Stimulated activated CD4-positive, alpha-beta T cell treated with anti-CD3 and anti-CD28 coated beads, Interleukin-15, amount 100 ng/mL, for 48 hours (primary cell): ENCODE measurements around the gene ASB3.
"Not testable (repeated sequence)": the region's sequence is repeated elsewhere in the genome, so short reads cannot be mapped to it uniquely, and the experiment has no call there.

Experiments
- DNase-seq, 2 donors: peaks; one replicate each; pipeline ENCODE4 v3.0.0-alpha.2; 2020; ENCODE audit warnings: low read depth in 2 of 2

The ASB3 gene

GRCh38 chr2:53737091-53737490 is 49.7 kb downstream of the ASB3 start:
- DNase-seq: no peak

- no peak for DNase-seq
Measured at GRCh38 chr2:53729143-53729762, 57.5 kb downstream of the ASB3 start.

GRCh38 chr2:53727921-53728320 is 58.8 kb downstream of the ASB3 start:
- DNase-seq: no peak

- no peak for DNase-seq
Measured at GRCh38 chr2:53725662-53726061, 61.1 kb downstream of the ASB3 start.

- DNase-seq: no peak
Measured at GRCh38 chr2:53724536-53724935, 62.2 kb downstream of the ASB3 start.

GRCh38 chr2:53720944-53721343 is 65.8 kb downstream of the ASB3 start:
- not testable (repeated sequence) for DNase-seq

- no peak for DNase-seq
Measured at GRCh38 chr2:53715568-53715967, 71.2 kb downstream of the ASB3 start.

GRCh38 chr2:53711271-53711780 is 75.4 kb downstream of the ASB3 start:
- no peak for DNase-seq

GRCh38 chr2:53708988-53709387 is 77.8 kb downstream of the ASB3 start:
- no peak for DNase-seq

GRCh38 chr2:53701221-53701620 is 85.5 kb downstream of the ASB3 start:
- DNase-seq: no peak

GRCh38 chr2:53697686-53698085 is 89.1 kb downstream of the ASB3 start:
- DNase-seq: no peak

- no peak for DNase-seq
Measured at GRCh38 chr2:53697092-53697491, 89.7 kb downstream of the ASB3 start.

- DNase-seq: no peak
Measured at GRCh38 chr2:53695575-53695974, 91.2 kb downstream of the ASB3 start.

- DNase-seq: no peak
Measured at GRCh38 chr2:53694096-53694771, 92.5 kb downstream of the ASB3 start.

GRCh38 chr2:53690876-53691275 is 95.9 kb downstream of the ASB3 start:
- DNase-seq: no peak

- no peak for DNase-seq
Measured at GRCh38 chr2:53672881-53673522, 113.8 kb downstream of the ASB3 start.

GRCh38 chr2:53670331-53670730 is 116.4 kb downstream of the ASB3 start:
- no peak for DNase-seq

GRCh38 chr2:53668624-53669026 is 118.1 kb downstream of the ASB3 start:
- DNase-seq: no peak

- not testable (repeated sequence) for DNase-seq
Measured at GRCh38 chr2:53667130-53667529, 119.6 kb downstream of the ASB3 start.

- no peak for DNase-seq
Measured at GRCh38 chr2:53660886-53661285, 125.9 kb downstream of the ASB3 start.

- DNase-seq: not testable (repeated sequence)
Measured at GRCh38 chr2:53658474-53658873, 128.3 kb downstream of the ASB3 start.

GRCh38 chr2:53655256-53655655 is 131.5 kb downstream of the ASB3 start:
- DNase-seq: no peak

GRCh38 chr2:53654396-53654795 is 132.4 kb downstream of the ASB3 start:
- no peak for DNase-seq
